ENCODE results near the gene ESYT2.

GRCh38 chr7:158694650-158695049, 134.7 kb downstream of the ESYT2 start:
- TF ChIP-seq POLR2A (IDR thresholded peaks at IDR 0.05): no peak
- no peak for TF ChIP-seq CTCF (IDR thresholded peaks at IDR 0.05)
- no peak for TF ChIP-seq EP300 (IDR thresholded peaks at IDR 0.05)
